LHCN-M2 (cell line): ENCODE data around the gene ZNF207. TPM values are rescaled to one million over a fixed set of nuclear protein-coding genes. Genes with fewer than 3 reads are reported as not detected.
"Not testable (repeated sequence)": the region's sequence is repeated elsewhere in the genome, so short reads cannot be mapped to it uniquely, and the experiment has no call there.

Source experiments
- DNase-seq: peaks from one replicate; pipeline ENCODE4 v3.0.0-alpha.2; 2012; ENCODE audit warnings: low read depth
- total RNA-seq: library from RNA; depleted of rRNA; stranded (reverse); fragments of >200 nt; gene quantifications from 2 replicates; pipeline ENCODE4 v1.2.3, GENCODE V29; 2014

ZNF207 gene
- total RNA-seq, 1 experiment from 2014 or later, result 157 TPM

DNA sequence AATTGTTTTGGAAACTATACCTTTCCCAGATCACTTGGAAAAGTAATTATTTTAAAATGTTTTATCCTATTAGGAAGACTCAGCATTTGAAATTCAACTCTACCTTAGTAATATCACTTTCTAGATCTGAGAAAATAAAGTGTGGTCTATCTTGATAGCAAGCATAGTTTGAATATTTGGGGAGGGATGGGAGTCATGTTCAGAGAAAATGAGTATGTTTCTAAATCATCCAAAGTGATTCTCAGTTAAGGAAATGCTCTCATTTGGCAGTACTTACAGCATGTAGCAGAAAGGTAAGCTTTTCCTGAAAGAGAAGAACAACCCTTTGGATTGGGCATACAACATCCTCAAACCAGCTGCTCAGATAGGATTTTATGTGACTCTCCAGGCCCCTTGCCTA is 14.9 kb upstream of the ZNF207 start:
- DNase-seq, result no peak

DNA sequence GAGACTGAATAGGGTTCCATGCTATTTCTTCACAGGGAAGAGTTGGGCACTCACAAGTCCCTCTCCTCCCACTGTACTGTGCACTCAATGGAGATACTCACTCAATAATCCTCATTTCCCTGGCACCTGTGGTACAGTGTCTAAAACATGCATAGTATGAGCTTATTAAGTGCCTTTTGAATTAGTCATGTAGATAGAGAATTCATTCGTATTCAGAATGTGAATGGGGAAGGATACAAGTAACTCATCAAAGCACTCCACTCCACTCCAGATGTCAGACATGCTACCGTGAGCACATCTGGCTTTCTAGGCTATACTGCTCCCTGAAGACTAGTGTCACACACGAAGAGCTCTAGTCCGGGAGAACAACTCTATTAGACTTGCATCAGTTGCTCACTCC is 14.3 kb upstream of the ZNF207 start:
- peak; percentile 69 for DNase-seq

DNA sequence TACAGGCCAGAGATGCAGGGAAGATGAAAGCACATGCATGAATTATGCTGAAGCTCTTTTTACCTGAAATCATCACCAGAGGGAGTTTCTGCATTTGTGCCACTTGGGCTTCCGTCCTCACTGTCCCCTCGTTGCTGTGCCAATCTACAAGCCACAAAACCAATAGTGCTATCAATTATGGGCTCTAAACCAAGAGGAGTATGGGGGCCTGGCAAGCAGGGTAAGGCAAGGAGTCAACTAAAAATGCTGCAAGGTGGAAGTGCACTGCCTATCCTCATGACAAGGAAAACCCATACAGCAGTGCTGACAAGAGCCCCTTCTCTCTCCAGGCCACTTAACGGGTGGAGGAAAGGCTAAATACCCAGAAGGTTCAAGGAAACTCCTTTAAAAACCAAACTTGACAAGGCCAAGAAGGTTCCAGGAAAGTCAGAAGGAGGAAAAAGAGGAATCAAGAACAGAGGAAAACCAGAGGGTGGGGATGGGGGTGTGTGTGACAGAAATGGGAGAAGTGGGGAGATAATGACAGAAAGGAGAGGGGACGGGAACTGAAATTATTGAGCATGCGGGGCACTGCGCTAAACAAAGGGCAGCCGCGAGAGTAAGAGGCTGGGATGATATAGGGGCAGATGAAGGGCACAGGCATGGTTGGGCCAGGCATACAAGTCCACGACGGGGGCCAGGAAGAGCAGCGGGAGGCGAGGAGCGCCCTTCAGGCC is 8.7 kb upstream of the ZNF207 start:
- peak; percentile 28 for DNase-seq

DNA sequence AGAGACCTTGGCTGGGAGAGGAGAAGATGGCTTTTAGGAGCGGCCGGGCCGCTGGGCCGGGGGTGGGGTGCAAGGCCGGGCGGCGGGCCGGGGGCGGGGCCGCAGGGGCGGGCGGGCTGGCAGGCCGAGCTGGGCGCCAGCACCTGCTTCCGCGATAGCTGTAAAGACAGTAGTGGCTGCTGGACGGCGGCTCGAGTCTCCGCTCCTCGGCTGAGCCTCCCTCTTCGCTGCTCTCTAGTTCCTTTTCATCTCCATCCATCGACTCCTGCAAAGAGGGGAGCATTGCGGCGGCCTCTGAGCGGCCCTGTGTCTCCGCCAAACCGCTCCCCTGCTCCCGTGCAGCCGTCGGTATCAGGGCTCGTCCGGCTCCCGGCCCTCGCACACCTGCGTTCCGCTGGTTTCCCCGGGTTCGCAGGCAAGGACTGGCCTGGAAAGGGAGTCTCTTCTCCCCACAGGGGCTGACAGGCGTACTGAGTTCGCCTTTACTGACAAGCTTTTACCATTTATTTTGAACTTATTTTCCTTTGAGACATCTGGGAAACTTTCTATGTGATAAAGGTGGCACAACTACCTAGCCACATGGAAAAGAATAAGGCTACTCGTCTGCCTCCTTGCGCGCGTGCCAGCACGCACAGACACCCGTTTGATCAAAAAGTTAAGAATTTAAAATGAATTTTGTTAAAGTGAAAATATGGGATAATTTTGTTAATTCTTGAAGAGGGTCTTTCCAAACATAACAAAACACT is 7.9 kb upstream of the ZNF207 start, which contains the start of gene C17orf75:
C17orf75 (minus strand) TSS at position 317 of the 746 bp plus-strand sequence; CDS start at position 283, 34 bp downstream.
- DNase-seq, result peak; percentile 72

DNA sequence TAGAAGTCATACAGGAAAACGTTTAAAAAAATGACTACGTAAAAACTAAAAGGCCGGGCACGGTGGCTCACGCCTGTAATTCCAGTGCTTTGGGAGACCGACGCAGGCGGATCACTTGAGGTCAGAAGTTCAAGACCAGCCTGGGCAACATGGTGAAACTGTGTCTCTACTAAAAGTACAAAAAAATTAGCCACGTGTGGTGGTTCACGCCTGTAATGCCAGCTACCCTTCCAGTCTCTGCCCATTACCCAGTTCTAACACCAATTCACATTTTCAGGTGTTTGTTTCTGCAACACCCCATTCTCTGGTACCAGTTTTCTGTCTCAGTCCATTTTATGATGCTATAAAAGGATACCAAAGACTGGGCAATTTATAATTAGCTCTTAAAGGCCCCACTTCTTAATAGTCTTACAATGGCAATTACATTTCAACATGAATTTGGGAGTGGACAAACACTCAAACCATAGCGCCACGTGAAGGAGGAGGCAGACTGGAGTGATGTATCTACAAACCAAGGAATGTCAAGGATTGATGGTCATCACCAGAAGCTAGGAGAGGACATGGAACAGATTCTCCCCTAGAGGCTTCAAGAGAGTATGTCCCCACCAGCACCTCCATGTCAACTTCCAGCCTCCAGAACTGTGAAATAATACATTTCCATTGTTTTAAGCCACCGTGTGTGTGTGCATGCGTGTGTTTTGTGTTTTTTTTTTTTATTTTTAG is 7.2 kb upstream of the ZNF207 start:
- peak; percentile 7 for DNase-seq

DNA sequence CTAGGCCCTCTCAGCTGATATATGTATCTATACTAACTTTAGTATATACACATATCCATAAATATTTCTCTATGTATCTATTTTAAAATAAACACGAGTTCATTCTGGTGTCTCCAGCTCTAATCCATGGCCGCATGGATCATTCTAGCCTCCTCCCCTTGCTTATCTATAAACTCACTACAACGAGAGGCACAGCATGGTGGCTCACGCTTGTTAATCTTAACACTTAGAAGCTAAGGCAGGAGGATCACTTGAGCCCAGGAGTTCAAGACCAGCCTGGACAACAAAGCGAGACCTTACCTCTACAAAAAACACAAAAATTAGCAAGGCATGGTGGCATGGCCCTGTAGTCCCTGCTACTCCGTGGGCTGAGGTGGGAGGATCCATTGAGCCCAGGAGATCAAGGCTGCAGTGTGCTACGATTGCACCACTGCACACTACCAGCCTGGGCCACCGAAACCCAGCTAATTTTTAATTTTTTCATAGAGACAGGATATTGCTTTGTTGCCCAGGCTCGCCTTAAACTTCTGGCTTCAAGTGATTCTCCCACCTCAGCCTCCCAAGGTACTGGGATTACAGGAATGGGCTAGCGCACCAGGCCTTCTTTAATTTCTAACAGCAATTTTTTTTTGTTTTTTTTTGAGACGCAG is 3.9 kb upstream of the ZNF207 start:
- DNase-seq, result no peak

DNA sequence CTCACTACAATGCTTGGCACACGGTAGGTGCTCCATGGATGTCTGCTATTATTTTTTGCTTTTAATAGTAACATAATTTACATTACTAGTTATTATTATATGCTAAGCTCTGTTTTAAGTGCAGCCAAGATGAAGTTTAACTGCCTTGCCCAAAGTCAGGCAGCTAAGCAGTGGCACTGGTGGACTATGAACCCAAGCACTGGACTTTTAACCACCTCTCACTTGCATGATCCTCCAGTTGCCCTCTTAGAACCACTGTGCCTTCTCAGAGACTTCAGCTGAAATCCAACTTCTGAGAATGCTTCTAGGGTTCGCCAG is 1.5 kb upstream of the ZNF207 start:
- DNase-seq, result no peak

DNA sequence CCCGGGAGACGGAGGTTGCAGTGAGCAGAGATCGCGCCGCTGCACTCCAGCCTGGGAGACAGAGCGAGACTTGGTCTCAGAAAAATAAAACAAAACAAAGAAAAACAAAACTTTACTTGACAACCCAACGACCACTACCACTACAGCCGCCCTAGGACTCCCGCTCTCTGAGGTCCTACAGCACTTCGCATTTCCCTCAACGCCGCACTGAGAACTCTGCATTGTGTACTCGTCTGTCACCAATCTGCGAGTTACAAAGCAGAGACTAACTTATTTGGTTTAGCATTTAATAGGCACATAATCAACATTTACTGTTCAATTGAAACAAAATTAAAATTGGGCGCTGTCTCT is 479 bp upstream of the ZNF207 start:
- peak; percentile 23 for DNase-seq

DNA sequence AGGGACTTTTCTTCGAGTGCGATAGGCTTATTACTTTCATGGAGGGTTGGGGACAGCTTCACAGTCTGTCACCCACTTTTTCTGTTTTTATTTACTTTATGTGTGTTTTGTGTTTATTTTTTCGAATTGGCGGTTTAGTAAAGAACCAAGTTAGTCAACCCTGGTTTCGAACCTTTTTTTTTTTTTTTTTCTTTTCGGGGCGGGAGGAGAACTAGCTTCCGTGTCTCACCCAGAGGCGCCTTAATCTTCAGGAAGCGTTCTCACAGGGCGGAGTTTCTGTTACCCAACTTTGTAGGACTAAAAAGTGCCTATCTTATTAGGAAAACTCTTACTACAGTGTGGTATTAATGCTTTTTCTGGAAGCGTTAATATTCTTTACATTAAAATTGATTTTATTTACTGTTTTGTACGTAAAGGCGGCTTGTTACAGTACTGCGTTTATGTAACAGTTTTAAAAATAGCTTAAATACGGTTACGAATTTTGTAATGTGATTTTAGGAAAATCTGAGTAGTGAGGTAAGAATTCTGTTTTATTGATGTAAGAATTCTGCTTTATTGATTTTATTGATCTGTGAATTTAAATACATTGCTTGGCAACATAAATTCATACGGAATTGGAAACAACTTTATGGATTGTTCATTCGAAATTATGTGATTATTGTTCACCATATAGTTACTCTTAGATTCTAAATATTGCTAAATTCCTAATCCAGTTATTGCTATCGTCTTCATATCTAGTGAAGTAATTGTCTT is 885 bp downstream of the ZNF207 start:
- DNase-seq, result peak; percentile 67

DNA sequence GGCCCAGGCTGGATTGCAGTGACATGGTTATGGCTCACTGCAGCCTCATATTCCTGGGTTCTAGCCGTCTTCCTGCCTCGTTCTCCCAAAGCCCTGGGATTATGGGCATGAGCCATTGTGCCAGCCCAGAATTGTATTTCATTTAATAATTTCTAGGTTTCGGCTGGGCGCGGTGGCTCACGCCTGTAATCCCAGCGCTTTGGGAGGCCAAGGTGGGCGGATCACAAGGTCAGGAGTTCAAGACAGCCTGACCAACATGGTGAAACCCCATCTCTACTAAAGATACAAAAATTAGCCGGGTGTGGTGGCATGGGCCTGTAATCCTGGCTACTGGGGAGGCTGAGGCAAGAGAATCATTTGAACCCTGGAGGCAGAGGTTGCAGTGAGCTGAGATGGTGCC is 2.8 kb downstream of the ZNF207 start:
- DNase-seq, result not testable (repeated sequence)

DNA sequence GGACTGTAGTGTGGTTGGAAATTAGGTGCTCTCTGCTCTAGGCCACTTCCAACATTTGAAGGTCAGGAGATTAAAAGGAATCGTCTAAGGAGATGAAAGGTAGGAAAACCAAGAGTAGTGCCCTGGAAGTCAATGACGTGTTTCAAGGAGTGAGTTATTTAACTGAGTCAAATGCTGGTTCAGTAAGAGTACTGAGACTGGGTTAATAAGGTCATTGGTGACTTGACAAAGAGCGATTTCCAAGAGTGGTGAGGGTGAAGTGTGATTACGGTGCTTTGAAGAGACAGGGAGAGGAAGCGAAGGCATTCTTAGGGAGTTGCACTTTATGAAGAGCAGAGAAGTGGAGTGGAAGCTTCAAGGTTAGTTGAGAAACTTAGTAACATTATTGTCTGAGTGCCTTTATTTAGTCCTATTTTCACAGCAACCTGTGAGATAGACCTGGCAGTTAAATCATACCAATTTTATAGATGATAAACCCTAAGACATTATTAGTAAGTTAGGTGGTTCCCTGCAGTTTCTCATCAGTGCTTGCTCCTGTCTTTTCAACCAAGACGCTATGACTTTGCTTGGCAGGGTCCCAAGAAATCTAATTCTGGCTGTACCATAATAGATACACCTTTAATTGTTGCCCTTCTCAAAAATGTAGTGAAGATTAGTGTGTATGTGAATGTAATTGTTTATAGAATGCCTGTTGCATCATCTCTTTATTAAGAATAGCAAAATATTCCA is 5.9 kb downstream of the ZNF207 start:
- no peak for DNase-seq

DNA sequence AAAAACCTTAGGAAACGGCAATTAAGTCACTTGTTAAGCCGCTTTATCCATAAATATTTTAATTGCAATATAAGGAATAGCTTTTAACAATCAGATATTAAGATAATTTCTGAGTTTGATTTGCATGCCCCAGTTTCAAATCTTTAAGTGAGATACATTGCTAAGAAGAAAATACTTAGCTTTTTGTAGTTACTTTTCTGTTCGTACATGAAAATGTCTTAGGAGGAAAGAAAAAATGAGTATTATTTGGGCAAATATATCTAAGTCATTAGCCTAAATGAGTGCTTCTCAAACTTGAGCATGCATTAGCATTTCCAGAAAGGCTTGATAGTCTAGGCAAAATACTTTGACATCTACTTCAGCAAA is 6.4 kb downstream of the ZNF207 start:
- DNase-seq, result no peak

DNA sequence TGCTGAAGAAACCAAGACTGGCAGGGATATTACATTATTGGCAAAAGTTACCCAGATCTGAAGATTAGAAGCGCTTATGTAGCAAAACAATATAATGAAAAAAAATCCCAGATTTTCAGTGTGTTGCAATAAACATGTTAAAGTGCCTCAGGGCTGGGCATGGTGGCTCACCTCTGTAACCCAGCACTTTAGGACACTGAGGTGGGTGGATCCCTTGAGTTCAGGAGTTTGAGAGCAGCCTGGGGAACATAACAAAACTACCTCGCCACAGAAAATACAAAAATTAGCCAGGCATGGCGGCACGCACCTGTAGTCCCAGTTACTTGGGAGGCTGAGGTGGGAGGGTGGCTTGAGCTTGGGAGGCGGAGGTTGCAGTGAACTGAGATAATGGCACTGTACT is 6.8 kb downstream of the ZNF207 start:
- no peak for DNase-seq

DNA sequence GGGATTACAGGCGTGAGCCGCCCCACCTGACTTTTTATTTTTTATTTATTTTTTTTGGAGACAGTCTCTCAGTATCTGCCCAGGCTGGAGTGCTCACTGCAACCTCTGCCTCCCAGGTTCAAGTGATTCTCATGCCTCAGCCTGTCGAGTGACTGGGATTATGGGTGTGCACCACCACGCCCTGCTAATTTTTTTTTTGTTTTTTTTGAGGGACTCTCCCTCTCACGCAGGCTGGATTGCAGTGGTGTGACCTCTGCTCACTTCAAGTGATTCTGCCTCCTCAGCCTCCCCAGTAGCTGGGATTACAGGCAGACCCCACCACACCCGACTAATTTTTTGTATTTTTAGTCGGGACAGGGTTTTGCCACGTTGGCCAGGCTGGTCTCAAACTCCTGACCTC is 7.7 kb downstream of the ZNF207 start:
- no peak for DNase-seq

DNA sequence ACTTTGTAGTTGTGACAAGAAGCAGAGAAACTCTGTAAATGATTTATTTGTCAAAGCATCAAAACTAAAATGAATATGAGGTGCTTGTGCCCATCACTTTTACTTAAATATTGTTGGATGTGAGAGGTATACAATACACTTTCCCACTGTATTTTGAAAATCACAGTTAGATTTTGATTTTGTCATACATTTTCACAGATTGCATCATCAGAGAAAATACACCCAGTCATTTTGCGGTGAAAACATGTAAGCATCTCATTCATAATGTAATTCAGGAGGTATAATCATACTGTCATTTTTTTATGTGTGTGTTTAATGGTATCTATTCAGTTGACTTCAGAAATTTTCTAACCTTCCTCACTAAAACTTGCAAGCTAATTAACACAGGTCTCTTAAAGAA is 11.3 kb downstream of the ZNF207 start:
- no peak for DNase-seq

DNA sequence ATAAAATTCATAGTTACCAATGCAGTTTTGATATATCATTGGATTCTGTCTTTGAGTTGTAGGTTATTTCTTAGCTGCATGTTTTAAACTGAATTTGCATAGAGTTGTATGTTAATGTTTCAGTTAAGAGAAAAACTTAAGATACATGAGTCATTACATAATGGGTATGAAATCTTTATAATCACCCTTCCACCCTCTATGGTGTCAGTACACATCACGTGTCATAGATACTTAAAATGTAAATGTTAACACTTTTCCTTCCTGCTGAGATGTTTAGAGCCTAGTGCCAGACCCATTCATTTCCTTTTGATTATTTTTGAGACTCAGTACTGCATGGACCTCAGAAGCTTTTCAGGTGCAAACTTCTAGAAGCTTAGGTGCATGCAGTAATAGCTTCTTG is 20.5 kb downstream of the ZNF207 start:
- DNase-seq, result no peak

DNA sequence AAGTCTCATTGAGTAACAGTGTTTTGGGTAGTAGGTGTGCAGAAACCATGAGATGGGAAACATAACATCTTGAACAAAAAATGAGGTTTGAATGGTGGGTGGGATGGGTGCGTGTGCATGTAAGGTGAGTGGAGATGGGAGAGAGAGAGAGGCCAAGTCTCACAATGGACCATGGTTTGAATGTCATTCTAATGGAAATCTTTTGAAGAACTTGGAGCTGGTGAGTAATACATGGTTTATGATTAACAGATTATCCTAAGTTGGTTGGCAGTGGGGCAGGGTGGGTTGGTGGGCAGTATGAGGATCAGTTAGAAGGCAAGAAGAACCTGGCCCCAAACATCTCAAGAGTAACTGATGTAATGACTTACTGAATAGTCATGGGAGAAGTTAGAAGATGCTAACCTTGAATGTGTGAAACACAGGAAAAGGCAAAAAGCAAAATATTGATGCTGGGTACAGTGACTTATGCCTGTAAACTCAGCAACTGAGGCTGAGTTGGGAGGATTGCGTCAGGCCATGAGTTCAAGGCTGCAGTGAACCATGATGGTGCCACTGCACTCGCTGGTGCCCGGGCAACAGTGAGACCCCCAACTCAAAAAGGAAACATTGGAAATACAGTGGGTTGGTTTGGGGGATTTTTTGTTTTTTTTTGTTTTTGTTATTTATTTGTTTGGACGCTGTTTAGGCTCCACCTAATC is 32.7 kb downstream of the ZNF207 start:
- DNase-seq, result no peak

DNA sequence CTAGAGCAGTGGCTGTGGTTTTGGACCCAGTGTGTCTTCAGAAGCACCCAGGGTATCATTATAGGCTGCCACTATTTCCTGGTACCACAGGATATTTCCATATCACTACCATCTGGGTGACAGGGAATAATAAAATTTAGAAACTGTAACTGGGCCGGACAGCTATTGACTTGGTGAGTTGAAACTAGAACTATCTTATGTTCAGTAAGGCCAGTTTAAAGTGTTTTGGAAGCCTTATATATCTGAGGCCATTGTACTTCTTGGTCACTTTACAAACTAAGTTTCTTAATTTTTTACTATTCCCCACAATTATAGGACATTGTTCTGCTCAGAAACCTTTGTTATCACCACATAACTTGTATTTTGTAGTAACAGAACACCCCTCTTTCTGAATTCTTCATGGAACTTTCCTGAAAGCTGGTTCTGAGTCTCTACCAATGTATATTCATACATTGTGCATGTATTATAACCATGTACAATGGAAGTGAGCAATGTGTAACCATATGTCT is 34.0 kb downstream of the ZNF207 start:
- DNase-seq, result no peak

DNA sequence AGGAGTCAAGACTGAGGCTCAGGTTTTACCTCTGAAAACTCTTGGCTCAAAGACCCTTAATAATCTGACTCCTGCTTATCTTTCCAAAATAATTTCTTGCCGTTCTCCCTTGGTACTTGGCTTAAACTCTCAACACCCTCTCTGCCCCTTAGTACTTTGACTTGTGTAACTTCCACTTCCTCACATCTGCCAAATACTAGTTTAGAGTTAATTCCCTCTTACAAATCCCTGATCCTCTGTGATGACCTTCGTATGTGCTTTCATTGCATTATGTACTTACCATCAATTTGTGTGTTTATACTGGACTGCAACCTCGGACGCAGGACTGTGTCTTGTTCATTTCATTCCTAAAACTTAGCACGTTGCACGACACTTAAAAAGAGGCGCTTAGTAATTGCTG is 35.2 kb downstream of the ZNF207 start:
- DNase-seq, result no peak

DNA sequence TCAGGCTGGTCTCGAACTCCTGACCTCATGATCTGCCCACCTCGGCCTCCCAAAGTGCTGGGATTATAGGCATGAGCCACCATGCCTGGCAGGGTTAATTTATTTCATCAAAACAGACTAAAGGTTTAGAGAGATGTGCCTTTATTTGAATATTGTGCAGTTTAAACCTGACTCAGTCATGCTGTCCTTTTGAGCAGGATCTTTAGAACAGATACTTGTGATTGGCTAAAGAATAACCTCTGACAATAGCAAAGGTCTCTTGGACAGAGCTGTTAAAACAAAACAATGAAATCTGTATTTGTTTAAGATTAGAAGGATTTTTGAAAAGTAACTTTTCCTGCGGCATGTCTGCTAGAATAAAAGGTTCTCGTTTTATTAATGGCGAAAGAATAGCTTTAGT is 36.0 kb downstream of the ZNF207 start:
- no peak for DNase-seq
